Neural cell (in vitro differentiated cells): ENCODE data around the gene SH3RF2.
A peak's percentile ranks its signal among the peaks of the same experiment; 100 is the strongest.

Experiments
- EP300 ChIP-seq: fragments of 450-650 bp; conservative IDR thresholded peaks from 2 replicates; pipeline ENCODE4 v1.6.1; 2014; ENCODE audit warnings: antibody characterized with exemption, mild to moderate bottlenecking, moderate library complexity; ENCODE audit not compliant: poor library complexity, severe bottlenecking
- EZH2 ChIP-seq: fragments of 200-600, 300-800 bp; shearing (Covaris generic), sonication (generic); IDR thresholded peaks from 2 replicates; pipeline ENCODE4 v1.6.1; 2014; ENCODE audit warnings: antibody characterized with exemption, low read length, borderline replicate concordance, mild to moderate bottlenecking; ENCODE audit not compliant: insufficient read depth, poor library complexity, severe bottlenecking
- MXI1 ChIP-seq: fragments of 450-650 bp; conservative IDR thresholded peaks from 2 replicates; pipeline ENCODE4 v1.6.1; 2014; ENCODE audit warnings: antibody characterized with exemption, mild to moderate bottlenecking; ENCODE audit not compliant: poor library complexity, severe bottlenecking
- POLR2AphosphoS5 ChIP-seq: IDR thresholded peaks from 2 replicates; pipeline ENCODE4 v1.6.1; 2012
- RAD21 ChIP-seq: fragments of 450-650 bp; conservative IDR thresholded peaks from 2 replicates; pipeline ENCODE4 v1.6.1; 2014; ENCODE audit warnings: antibody characterized with exemption, mild to moderate bottlenecking, moderate library complexity
- REST ChIP-seq: IDR thresholded peaks from 2 replicates; pipeline ENCODE4 v1.6.1; 2012; ENCODE audit warnings: borderline replicate concordance
- SMC3 ChIP-seq: fragments of 450-650 bp; conservative IDR thresholded peaks from 2 replicates; pipeline ENCODE4 v1.6.1; 2014; ENCODE audit warnings: antibody characterized with exemption, mild to moderate bottlenecking, moderate library complexity; ENCODE audit not compliant: poor library complexity
- TAF1 ChIP-seq: IDR thresholded peaks from 2 replicates; pipeline ENCODE4 v1.6.1; 2012; ENCODE audit warnings: low read depth
- TF ChIP-seq, protein P1 (sequence below): fragments of 450-650 bp; IDR thresholded peaks from 2 replicates; pipeline ENCODE4 v1.5.1; 2014; ENCODE audit warnings: antibody characterized with exemption, mild to moderate bottlenecking, moderate library complexity; ENCODE audit not compliant: poor library complexity, severe bottlenecking

- TF ChIP-seq RAD21, result no peak
- peak; percentile 71 for TF ChIP-seq POLR2AphosphoS5
- TF ChIP-seq, protein P1, sequence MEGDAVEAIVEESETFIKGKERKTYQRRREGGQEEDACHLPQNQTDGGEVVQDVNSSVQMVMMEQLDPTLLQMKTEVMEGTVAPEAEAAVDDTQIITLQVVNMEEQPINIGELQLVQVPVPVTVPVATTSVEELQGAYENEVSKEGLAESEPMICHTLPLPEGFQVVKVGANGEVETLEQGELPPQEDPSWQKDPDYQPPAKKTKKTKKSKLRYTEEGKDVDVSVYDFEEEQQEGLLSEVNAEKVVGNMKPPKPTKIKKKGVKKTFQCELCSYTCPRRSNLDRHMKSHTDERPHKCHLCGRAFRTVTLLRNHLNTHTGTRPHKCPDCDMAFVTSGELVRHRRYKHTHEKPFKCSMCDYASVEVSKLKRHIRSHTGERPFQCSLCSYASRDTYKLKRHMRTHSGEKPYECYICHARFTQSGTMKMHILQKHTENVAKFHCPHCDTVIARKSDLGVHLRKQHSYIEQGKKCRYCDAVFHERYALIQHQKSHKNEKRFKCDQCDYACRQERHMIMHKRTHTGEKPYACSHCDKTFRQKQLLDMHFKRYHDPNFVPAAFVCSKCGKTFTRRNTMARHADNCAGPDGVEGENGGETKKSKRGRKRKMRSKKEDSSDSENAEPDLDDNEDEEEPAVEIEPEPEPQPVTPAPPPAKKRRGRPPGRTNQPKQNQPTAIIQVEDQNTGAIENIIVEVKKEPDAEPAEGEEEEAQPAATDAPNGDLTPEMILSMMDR, result no peak
- no peak for TF ChIP-seq TAF1
- TF ChIP-seq EP300, result no peak
- no peak for TF ChIP-seq EZH2
- TF ChIP-seq REST, result no peak
- no peak for TF ChIP-seq MXI1
- TF ChIP-seq SMC3, result no peak
These were observed 11.5 kb upstream of the SH3RF2 start for GRCh38 chr5:145924849-145925248.
